GM21390 (cell line): ENCODE results near the gene GJC1.

Experiments used
- ATAC-seq: cut with Tn5 transposase; IDR thresholded peaks from one replicate; pipeline ENCODE4 v1.9.1; 2021; ENCODE audit not compliant: unreplicated experiment

Gene GJC1

GRCh38 chr17:44829523-44830358 is at the start of gene GJC1:
TSS of gene GJC1 (minus strand) at chr17:44830287. CDS start at chr17:44805817, 24,470 bp downstream.
- ATAC-seq = no peak

GRCh38 chr17:44879376-44879775 is 49.3 kb upstream of the GJC1 start:
- no peak for ATAC-seq

GRCh38 chr17:44878627-44879221 is 48.6 kb upstream of the GJC1 start:
- no peak for ATAC-seq

- ATAC-seq = no peak
These were observed 47.0 kb upstream of the GJC1 start for GRCh38 chr17:44877121-44877520.

GRCh38 chr17:44875761-44876160 is 45.7 kb upstream of the GJC1 start:
- no peak for ATAC-seq

GRCh38 chr17:44872131-44872768 is 42.2 kb upstream of the GJC1 start:
- no peak for ATAC-seq

GRCh38 chr17:44871556-44871955 is 41.5 kb upstream of the GJC1 start:
- no peak for ATAC-seq

GRCh38 chr17:44867841-44868240 is 37.8 kb upstream of the GJC1 start:
- ATAC-seq = no peak

- ATAC-seq = no peak
These were observed 35.8 kb upstream of the GJC1 start for GRCh38 chr17:44865931-44866330.

GRCh38 chr17:44865231-44865660 is 35.2 kb upstream of the GJC1 start:
- no peak for ATAC-seq

GRCh38 chr17:44864831-44865230 is 34.7 kb upstream of the GJC1 start:
- ATAC-seq = no peak

- ATAC-seq = no peak
These were observed 33.2 kb upstream of the GJC1 start for GRCh38 chr17:44863061-44863918.

GRCh38 chr17:44862278-44862914 is 32.3 kb upstream of the GJC1 start:
- no peak for ATAC-seq

- no peak for ATAC-seq
These were observed 29.6 kb upstream of the GJC1 start for GRCh38 chr17:44859701-44860100.

GRCh38 chr17:44854192-44854591 is 24.1 kb upstream of the GJC1 start:
- ATAC-seq = no peak

- ATAC-seq = no peak
These were observed 20.5 kb upstream of the GJC1 start for GRCh38 chr17:44850612-44851011.

- ATAC-seq = no peak
These were observed 19.9 kb upstream of the GJC1 start for GRCh38 chr17:44850025-44850424.

- ATAC-seq = no peak
These were observed 18.9 kb upstream of the GJC1 start for GRCh38 chr17:44848961-44849489.

- ATAC-seq = no peak
These were observed 18.2 kb upstream of the GJC1 start for GRCh38 chr17:44848257-44848795.

- ATAC-seq = no peak
These were observed 17.5 kb upstream of the GJC1 start, which contains the start of gene HIGD1B for GRCh38 chr17:44847586-44847985. TSS of gene HIGD1B (plus strand) at chr17:44847883. CDS start at chr17:44848153, 270 bp downstream.
